ENCODE results near the gene MMP19. TPM values are rescaled to one million over a fixed set of nuclear protein-coding genes. Genes with fewer than 3 reads are reported as not detected.

The MMP19 gene
- total and polyA plus RNA-seq, 10 donors, result 7.9 to 100 (median 55.8) TPM

DNA sequence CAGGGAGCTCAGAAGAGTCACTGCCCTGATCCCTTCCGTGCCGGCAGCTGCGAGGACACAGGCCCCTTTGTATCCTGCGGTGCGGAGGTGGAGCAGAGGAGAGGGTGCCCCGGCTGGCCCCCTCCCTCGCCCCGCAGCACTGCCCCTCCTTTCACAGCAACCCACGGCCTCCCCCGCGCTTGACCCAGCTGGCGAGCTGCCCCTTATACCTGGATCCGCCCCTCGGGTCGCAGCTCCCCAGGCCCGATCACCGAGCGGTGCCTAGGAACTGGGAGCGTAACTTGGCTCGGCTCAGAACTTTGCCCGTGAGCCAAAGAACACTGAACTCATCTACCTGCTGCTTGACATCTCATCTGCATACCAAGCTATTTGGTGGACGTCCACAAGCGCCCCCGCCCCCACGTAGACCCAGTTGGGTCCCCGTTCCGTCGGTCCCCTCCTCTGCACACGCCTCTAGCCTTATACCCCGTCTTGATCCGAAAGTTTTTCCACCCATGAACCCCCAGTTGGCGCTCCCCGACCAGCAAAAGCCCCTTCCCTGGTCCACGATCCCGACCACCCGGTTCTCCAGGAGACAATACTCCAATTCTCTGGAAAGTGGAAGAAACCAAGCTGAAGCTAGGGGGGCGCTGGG, 12.7 kb downstream of the MMP19 start:
- H3K36me3 ChIP-seq, result peaks cover 0 to 33% (median 0%) of the 10 kb centered on the region in 6 donors
- peak overlapping the region; percentile 74 to 96 (median 86) for H3K4me3 ChIP-seq
- WGBS, 5 donors, result 0 to 1% (median 1%) methylated on average over 16 to 37 of the region's 37 CpGs
- no peaks in the 10 kb centered on the region for H3K9me3 ChIP-seq
- no peaks in the 10 kb centered on the region for H3K27me3 ChIP-seq (replicated peaks in 1 of 7)
- H3K27ac ChIP-seq, result peak overlapping the region; percentile 85 to 94 (median 92)
- intact Hi-C loops (cut with DNase I; ENCODE audit: low total_unique reads), result loop anchor here (5.0 kb wide), 1 partner anchor 97 kb away; the partner anchor contains the start of gene PYM1
- H3K4me1 ChIP-seq, result peaks cover 25 to 72% (median 62%) of the 10 kb centered on the region in 6 donors
- TF ChIP-seq POLR2AphosphoS5 (IDR thresholded peaks at IDR 0.05) (no peak), POLR2A (IDR thresholded peaks at IDR 0.05) (no peak)
- TF ChIP-seq, protein P1, sequence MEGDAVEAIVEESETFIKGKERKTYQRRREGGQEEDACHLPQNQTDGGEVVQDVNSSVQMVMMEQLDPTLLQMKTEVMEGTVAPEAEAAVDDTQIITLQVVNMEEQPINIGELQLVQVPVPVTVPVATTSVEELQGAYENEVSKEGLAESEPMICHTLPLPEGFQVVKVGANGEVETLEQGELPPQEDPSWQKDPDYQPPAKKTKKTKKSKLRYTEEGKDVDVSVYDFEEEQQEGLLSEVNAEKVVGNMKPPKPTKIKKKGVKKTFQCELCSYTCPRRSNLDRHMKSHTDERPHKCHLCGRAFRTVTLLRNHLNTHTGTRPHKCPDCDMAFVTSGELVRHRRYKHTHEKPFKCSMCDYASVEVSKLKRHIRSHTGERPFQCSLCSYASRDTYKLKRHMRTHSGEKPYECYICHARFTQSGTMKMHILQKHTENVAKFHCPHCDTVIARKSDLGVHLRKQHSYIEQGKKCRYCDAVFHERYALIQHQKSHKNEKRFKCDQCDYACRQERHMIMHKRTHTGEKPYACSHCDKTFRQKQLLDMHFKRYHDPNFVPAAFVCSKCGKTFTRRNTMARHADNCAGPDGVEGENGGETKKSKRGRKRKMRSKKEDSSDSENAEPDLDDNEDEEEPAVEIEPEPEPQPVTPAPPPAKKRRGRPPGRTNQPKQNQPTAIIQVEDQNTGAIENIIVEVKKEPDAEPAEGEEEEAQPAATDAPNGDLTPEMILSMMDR (IDR thresholded peaks at IDR 0.05 in 8 of 11, conservative IDR thresholded peaks at IDR 0.05 in 3 of 11), result no peak
- peak; percentile 93 for DNase-seq

DNA sequence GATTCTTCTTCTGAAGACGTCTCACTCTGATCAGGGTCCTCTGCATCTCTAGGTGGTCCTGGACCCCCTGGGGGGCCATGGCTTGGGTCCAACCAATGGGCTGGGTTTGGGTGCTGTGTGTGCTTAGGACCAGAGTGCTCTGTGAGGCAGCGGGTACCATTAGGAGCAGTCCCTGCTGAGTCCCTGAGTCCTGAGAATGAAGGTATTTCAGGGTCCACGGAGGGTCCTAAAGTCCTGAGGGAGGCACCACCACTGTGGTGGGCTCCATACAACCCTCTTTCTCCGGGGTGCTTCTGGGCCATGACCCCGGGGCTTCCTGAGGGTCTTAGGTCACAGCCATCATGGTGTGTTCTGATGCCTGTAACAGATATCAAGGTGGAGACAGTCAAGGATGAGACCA, 14.4 kb downstream of the MMP19 start:
- Histone ChIP-seq H3K36me3 (peaks cover 0 to 37% (median 2%) of the 10 kb centered on the region in 6 donors), H3K9me3 (no peaks in the 10 kb centered on the region), H3K4me1 (peaks cover 30 to 82% (median 70%) of the 10 kb centered on the region in 6 donors), H3K27ac (peak overlapping the region; percentile 82 to 94 (median 92)), H3K27me3 (replicated peaks in 1 of 7) (no peaks in the 10 kb centered on the region), H3K4me3 (peak overlapping the region in 7 of 8 donors; percentile 9 to 96 (median 88))
- no peak for DNase-seq
- TF ChIP-seq, protein P1 (IDR thresholded peaks at IDR 0.05 in 8 of 11, conservative IDR thresholded peaks at IDR 0.05 in 3 of 11), result no peak
- TF ChIP-seq POLR2AphosphoS5 (IDR thresholded peaks at IDR 0.05) (no peak), POLR2A (IDR thresholded peaks at IDR 0.05) (no peak)
- intact Hi-C loops (cut with DNase I; ENCODE audit: low total_unique reads), result no loop called here
- WGBS, 5 donors, result 65 to 90% (median 90%) methylated on average over 4 to 5 of the region's 5 CpGs

DNA sequence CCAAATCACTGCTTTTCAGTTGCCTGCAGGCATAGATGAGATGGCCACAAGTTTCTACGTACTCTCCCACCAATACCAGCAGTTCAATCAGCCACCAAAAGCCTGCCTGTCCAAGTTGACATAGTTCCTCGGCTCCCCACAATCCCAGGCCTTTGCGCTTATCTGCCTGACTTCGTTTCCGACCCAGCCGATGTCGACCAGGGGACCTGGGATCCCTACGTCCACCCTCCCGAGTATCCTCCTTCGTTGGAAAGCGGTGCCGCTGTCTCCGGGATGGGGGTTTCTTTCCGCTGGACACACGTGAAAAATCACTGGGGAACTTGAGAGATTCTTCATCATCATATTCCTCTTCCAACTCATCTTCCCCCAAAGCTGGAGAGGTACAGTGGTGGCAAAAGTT, 14.9 kb downstream of the MMP19 start:
- WGBS, 5 donors, result 86 to 95% (median 94%) methylated on average over 15 of the region's 15 CpGs
- H3K27ac ChIP-seq, result peak overlapping the region in 5 of 8 donors; percentile 92 to 94 (median 93)
- intact Hi-C loops (cut with DNase I; ENCODE audit: low total_unique reads), result no loop called here
- peaks cover 0 to 37% (median 7%) of the 10 kb centered on the region in 6 donors for H3K36me3 ChIP-seq
- H3K4me1 ChIP-seq, result peaks cover 30 to 82% (median 69%) of the 10 kb centered on the region in 6 donors
- no peaks in the 10 kb centered on the region for H3K9me3 ChIP-seq
- TF ChIP-seq POLR2AphosphoS5 (IDR thresholded peaks at IDR 0.05) (peak in 2 of 3 donors; percentile 1 to 26), POLR2A (IDR thresholded peaks at IDR 0.05) (no peak)
- TF ChIP-seq, protein P1 (IDR thresholded peaks at IDR 0.05 in 8 of 11, conservative IDR thresholded peaks at IDR 0.05 in 3 of 11), result no peak
- H3K27me3 ChIP-seq (replicated peaks in 1 of 7), result no peaks in the 10 kb centered on the region
- peak overlapping the region in 3 of 8 donors; percentile 9 to 89 (median 85) for H3K4me3 ChIP-seq
- no peak for DNase-seq

DNA sequence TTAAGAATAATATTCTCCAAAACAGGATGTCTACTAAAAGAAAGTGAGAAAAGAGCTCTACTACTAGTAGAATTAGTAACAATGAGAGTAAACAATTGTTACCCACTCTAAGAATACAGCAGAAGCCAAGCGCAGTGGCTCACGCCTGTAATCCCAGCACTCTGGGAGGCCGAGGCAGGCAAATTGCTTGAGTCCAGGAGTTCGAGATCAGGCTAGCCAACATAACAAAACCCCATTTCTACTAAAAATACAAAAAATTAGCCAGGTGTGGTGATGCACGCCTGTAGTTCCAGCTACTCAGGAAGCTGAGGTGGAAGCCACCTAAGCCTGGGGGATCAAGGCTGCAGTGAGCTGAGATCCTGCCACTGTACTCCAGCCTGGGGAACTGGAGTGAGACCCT, 18.0 kb downstream of the MMP19 start:
- no peaks in the 10 kb centered on the region for H3K9me3 ChIP-seq
- intact Hi-C loops (cut with DNase I; ENCODE audit: low total_unique reads), result no loop called here
- H3K4me1 ChIP-seq, result peaks cover 30 to 56% (median 49%) of the 10 kb centered on the region in 6 donors
- H3K4me3 ChIP-seq, result no peak overlapping the region
- 71 to 84% (median 80%) methylated on average over 5 of the region's 5 CpGs for WGBS, 5 donors
- H3K36me3 ChIP-seq, result peaks cover 3 to 67% (median 38%) of the 10 kb centered on the region in 6 donors
- H3K27ac ChIP-seq, result peak overlapping the region in 5 of 8 donors; percentile 9 to 37 (median 31)
- TF ChIP-seq POLR2A (IDR thresholded peaks at IDR 0.05), result no peak
- TF ChIP-seq, protein P1 (IDR thresholded peaks at IDR 0.05 in 8 of 11, conservative IDR thresholded peaks at IDR 0.05 in 3 of 11), result no peak
- TF ChIP-seq POLR2AphosphoS5 (IDR thresholded peaks at IDR 0.05), result no peak
- H3K27me3 ChIP-seq (replicated peaks in 1 of 7), result no peaks in the 10 kb centered on the region
- DNase-seq, result no peak

Data from spleen (tissue), 11 donors.